Right ventricle myocardium inferior (tissue), 1 donor: ENCODE data around the gene SCN4A. TPM values are rescaled to one million over a fixed set of nuclear protein-coding genes. Genes with fewer than 3 reads are reported as not detected.

Experiments used
- ATAC-seq: fragments of 200-7000 bp; cut with Tn5 transposase; one replicate; pipeline ENCODE4 v1.9.1; 2020; ENCODE audit warnings: mild to moderate bottlenecking, moderate library complexity
- DNase-seq: peaks from one replicate; pipeline ENCODE4 v3.0.0; 2021; ENCODE audit errors: missing footprints
- intact Hi-C: fragments of 100-400 bp; cut with DNase I; formaldehyde crosslinking; loops from one replicate; pipeline ENCODE4 v1.11.0; 2022
- total RNA-seq: library from RNA; stranded (reverse); fragmentation: NEBNext Ultra II Directional; extraction: Animal tissue kit (Norgen Biotek cat#: 25700); gene quantifications from one replicate; pipeline ENCODE4 v1.2.1, GENCODE V29; 2021
- donor health status: DM: no; HTN: yes; CAD: no; lungs with severe emphysema.

SCN4A gene
- total RNA-seq, 1 donor from 2014 or later = 0.32 TPM

- ATAC-seq (no peak), DNase-seq (no peak)
- intact Hi-C loops = no loop called here
Observed at GRCh38 chr17:64003526-64004121, 30.9 kb upstream of the SCN4A start.

DNA sequence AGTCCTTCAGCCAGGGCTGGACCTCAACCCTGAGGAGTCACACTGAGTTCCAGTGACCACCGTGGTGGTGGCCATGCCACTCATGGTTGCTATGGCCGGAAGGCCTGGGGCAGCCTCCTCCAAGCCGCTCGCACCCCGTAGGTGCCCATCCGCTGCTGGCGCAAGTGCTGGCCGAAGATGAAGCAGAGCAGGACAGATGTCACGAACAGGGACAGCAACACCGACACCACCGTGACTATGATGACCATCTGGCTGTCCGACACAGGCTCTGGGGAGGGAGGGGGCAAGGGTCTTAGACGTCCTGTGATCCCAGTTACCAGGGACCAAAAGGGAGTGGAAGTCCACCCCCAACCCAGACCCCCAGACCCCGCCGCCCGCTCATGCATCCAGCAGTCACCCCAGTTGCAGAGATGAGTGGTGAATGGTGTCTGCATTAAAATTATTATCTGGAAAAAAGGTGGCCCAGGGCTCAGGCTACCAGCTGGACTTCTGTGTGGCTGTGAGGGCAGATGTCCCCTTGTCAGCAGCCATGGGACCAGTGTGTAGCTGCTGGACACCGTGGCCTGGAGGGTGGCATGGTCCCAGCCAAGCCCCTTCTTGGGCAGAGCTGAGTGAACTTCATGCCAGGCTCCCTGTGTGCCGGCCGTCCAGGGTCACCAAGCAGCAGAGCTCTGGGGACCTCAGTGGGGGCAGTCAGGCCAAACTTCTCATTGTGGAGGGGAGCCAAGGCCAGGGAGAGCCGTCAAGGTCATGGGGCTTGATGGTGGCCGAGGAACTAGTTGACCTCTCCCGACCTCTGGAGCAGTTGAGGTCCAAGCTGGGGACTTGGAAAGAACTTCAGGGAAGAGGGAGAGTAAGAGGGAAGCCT, 30.2 kb upstream of the SCN4A start:
- intact Hi-C loops = no loop called here
- no peak for DNase-seq
- ATAC-seq = no peak

GRCh38 chr17:64001763-64002529, 29.2 kb upstream of the SCN4A start:
- ATAC-seq = peak; percentile 45
- intact Hi-C loops = no loop called here
- DNase-seq = no peak

DNA sequence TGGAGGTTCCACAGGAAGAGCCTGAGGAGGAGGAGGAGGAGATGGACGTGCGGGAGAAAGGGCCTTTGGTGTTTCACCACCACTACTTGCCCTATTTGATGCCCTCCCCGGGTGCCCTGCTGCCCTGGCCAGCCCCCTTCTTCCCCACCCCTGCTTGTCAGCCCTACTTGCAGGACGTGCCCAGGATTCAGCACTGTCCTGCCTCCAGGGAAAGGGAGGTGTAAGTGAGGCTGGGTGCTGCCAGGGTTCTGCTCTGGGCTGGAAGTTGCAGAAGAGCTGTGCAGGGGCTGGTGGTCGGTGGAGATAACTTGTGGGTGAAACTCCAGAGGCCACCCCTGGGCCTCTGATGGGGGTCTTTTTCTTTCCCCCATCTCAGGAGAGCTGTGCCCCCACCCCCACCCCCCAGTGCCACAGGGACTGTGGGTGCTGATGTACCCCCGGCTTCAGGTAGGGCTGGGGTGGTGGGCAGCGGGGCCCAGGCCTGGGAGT, 28.4 kb upstream of the SCN4A start:
- DNase-seq (no peak), ATAC-seq (no peak)
- intact Hi-C loops = no loop called here

- intact Hi-C loops = no loop called here
- DNase-seq = no peak
- ATAC-seq = no peak
Observed at GRCh38 chr17:63999680-64000531, 27.2 kb upstream of the SCN4A start.

DNA sequence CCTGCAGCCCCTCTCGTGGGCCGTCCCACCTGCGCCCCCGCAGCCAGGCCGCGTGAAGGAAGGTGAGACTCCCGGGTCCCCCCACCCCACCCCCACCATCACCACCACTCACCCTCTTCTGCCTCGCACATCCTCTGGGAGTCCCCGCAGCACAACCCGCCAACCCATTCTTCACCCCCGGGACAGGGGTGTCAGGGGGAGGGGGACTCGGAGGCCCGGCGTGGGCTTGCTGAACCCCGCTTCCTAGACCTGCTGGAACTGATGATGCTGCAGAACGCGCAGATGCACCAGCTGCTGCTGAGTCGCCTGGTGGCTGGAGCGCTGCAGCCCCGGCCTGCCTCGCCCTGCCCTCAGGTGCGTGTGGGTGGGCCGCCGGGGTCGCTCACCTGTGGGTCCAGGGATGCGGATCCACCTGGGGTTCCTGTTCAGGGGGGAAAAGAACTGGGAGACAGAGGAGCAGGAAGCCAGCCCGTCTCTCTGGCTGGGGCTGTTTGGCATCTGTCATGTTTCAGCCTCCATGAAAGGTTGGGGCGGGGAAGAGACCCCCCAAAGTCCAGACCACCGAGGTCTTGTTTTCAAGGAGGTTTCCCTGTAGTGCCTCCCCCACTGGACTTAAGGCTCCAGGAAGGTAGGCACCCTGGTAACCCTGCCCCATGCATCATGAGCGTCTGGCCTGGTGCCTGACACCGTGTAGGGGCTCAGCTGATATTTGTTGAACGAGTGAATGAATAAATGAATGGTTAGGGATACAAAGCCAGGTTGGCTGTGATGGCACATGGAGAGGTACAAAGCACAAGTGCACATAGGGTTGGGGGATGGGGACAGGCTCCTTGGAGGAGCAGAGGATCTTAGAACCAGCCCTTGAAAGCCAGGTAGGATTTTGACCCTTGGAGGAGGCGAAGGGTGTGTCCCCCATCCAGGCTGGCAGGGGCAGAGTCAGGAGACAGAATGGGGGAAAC, 26.3 kb upstream of the SCN4A start:
- intact Hi-C loops = no loop called here
- no peak for ATAC-seq
- DNase-seq = no peak

GRCh38 chr17:63998050-63998720, 25.5 kb upstream of the SCN4A start, which contains the start of gene PRR29:
Gene PRR29 (plus strand): TSS chr17:63998351. CDS start chr17:63998365, 14 bp downstream.
- ATAC-seq = peak; percentile 44
- intact Hi-C loops = no loop called here

GRCh38 chr17:63997341-63998048, 24.8 kb upstream of the SCN4A start:
- DNase-seq (no peak), ATAC-seq (no peak)
- intact Hi-C loops = no loop called here

More at GRCh38 chr17:63998050-63998720, 25.5 kb upstream of the SCN4A start, which contains the start of gene PRR29:
- peak; percentile 87 for DNase-seq

DNA sequence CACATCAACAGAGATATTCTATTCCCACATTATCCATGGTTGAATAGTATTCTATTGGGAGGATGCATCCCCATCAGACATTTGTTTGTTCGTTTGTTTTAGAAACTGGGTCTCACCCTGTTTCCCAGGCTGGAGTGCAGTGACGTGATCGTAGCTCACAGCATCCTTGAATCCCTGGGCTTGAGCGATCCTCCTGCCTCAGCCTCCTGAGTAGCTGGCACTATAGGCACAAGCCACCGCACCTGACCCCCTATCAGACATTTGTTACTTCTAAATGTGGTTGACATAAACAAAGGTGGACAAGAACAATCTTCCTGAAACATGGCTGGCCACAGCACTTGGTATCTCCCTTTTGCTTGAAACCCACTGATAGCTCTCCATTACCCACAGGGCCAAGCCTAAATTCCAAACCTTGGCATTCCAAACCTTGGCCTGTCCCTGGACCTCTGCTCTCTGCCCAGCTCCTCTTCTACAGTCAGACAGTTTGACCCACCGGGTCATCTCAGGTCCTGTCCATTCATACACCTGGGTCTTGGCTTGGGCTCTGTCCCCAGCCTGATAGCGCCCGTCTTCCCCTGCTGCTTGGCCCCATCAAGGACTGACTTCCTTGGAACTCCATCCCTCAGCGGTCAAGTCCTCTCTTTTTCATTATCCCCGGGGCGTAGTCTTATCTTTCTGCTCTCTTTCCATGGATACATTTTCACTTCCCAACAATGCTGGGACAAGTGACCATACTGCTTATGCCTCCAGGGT, 23.9 kb upstream of the SCN4A start:
- DNase-seq = no peak
- ATAC-seq = no peak
- intact Hi-C loops = no loop called here

DNA sequence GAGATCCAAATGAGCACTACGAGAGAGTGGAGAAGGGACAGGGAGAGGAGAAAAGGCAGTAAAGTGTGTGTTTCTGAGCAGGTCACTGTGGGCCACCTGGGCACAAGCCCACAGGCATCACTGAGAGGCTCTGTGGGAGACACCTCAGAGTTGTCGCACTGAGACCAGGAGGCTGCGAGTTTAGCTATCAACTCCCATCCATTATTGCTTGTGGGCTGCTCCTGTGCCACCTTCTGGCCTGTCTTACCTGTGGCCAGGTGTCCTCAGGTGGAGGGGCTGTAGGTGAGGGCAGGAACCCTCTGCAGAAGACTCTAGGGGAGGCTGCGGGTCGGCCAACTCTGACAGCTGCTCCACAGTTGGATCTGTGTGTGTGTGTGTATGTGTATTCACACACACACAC, 22.9 kb upstream of the SCN4A start:
- intact Hi-C loops = no loop called here
- no peak for ATAC-seq
- no peak for DNase-seq

DNA sequence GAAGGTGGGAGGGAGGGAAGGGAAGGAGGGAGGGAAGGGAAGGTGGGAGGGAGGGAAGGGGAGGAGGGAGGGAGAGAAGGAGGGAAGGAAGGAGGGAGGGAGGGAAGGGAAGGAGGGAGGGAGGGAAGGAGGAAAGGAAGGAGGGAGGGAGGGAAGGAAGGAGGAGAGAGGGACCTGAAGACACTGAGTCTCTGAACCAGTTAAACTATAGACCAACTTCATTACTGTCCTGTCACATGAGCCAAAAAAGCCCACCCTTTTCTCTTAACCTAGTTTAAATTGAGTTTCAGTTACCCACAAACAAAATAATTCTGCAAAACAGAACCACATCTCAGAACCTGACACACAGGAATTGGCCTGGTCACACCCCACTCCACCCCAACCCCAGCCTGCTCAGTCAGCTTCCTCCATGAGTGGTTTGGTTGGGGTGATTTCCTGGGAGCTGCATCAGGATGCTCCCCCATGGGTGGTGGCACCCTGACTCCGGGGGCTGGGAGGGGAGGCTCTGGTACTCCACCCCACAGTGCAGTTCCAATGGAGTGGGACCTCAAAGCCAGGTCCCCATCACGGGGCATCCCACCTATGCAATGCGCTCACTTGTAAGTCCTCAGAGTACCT, 20.8 kb upstream of the SCN4A start:
- intact Hi-C loops = loop anchor here (5.0 kb wide), 1 partner anchor 61 kb away; the partner anchor contains the start of gene CD79B
- no peak for DNase-seq
- ATAC-seq = no peak

DNA sequence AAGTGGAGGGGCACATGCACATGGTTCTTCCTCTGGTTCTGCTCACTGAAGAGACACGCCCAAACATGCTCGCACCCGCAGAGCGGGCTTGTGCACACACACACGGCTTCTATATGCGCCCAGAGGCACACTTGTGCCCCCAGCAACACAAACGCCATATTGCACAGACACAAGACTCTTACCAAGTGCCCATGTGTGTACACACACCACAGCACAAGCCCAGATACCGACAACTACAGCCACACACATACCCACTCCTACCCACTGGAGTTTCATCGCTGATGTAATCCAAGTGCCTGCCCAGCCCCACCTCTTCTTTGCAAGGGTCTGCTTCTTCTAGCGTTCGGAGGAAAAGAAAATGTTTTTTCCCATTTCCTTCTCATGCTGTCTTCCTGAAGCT, 18.9 kb upstream of the SCN4A start:
- no peak for ATAC-seq
- DNase-seq = no peak
- intact Hi-C loops = loop anchor here (5.0 kb wide), 1 partner anchor 59 kb away; the partner anchor contains the start of gene CD79B

DNA sequence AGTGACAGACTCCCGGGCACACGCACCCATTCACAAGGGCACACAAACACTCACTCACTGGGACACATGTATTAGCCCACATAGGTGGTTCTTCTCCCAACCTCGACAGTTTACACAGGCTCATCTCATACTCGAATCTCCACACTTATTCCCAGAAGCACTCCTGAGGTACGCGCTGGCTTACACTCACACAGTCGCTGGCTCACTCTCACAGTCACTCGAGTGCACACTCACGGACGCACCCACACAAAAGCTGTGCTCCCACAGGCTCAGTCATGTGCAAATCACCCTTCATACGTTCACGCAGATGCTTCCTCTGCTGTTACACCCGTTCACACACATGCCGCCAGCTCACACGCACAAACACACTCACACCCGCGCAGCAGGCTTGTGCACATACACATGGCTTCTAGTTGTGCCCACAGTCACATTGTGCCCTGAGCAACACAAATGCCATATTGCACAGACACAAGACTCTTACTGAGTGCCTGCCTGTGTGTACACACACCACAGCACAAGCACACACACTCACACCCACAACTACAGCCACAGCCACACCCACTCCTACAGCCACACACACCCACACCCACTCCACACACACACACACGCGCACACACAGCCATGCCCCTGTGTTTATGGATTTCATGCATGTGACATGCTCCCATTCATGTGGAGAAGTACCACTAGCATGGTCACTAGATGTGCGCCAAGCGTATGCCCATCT, 17.1 kb upstream of the SCN4A start:
- no peak for DNase-seq
- intact Hi-C loops = loop anchor here (1.0 to 5.0 kb wide), 3 partner anchors 42 to 70 kb away; partner anchors contain the start of gene CD79B

More for the DNA sequence above, 17.1 kb upstream of the SCN4A start:
- no peak for ATAC-seq
